MM.1S (cell line): ENCODE measurements around the gene SHMT1.
A peak's percentile ranks its signal among the peaks of the same experiment; 100 is the strongest.
"Not testable (repeated sequence)": the region's sequence is repeated elsewhere in the genome, so short reads cannot be mapped to it uniquely, and the experiment has no call there.

Source experiments
- DNase-seq: peaks from one replicate; pipeline ENCODE4 v3.0.0-alpha.2; 2015
- H2AFZ ChIP-seq: fragments of 300-600 bp; sonication (generic); 2 replicates; pipeline ENCODE4 v1.6.0; 2016; ENCODE audit warnings: antibody characterized with exemption, low read length
- H3F3A ChIP-seq: fragments of 300-600 bp; sonication (generic); 2 replicates; pipeline ENCODE4 v1.6.1; 2016; ENCODE audit warnings: mild to moderate bottlenecking, antibody characterized with exemption, low read length, moderate library complexity, mixed read lengths; ENCODE audit not compliant: insufficient read depth
- H3K27ac ChIP-seq: fragments of 300-600 bp; sonication (generic); 2 replicates; pipeline ENCODE4 v1.5.1; 2016; ENCODE audit warnings: mild to moderate bottlenecking, low read length
- H3K27me3 ChIP-seq: fragments of 300-600 bp; sonication (generic); replicated peaks from 2 replicates; pipeline ENCODE4 v1.6.0; 2016; ENCODE audit warnings: low read length; ENCODE audit not compliant: insufficient read depth
- H3K36me3 ChIP-seq: fragments of 300-600 bp; sonication (generic); replicated peaks from 2 replicates; pipeline ENCODE4 v1.6.1; 2016; ENCODE audit warnings: mild to moderate bottlenecking, low read length, mixed read lengths; ENCODE audit not compliant: insufficient read depth
- H3K4me1 ChIP-seq: fragments of 300-600 bp; sonication (generic); 2 replicates; pipeline ENCODE4 v1.6.1; 2016; ENCODE audit warnings: low read length, mixed read lengths
- H3K4me2 ChIP-seq: fragments of 300-600 bp; sonication (generic); 2 replicates; pipeline ENCODE4 v1.6.0; 2016; ENCODE audit warnings: low read depth, low read length
- H3K4me3 ChIP-seq: fragments of 300-600 bp; sonication (generic); 2 replicates; pipeline ENCODE4 v1.5.1; 2016; ENCODE audit warnings: low read length, mixed read lengths
- H3K79me2 ChIP-seq: fragments of 300-600 bp; sonication (generic); 2 replicates; pipeline ENCODE4 v1.6.1; 2016; ENCODE audit warnings: mixed run types, low read length, mixed read lengths
- H3K9ac ChIP-seq: fragments of 300-600 bp; sonication (generic); 2 replicates; pipeline ENCODE4 v1.6.1; 2016; ENCODE audit warnings: low read length, mixed read lengths
- H3K9me2 ChIP-seq: fragments of 300-600 bp; sonication (generic); replicated peaks from 2 replicates; pipeline ENCODE4 v1.6.1; 2016; ENCODE audit warnings: mild to moderate bottlenecking, low read length, mixed read lengths; ENCODE audit not compliant: insufficient read depth
- H3K9me3 ChIP-seq: fragments of 300-600 bp; sonication (generic); replicated peaks from 2 replicates; pipeline ENCODE4 v1.6.1; 2016; ENCODE audit warnings: mild to moderate bottlenecking, low read length, mixed read lengths; ENCODE audit not compliant: insufficient read depth
- H4K20me1 ChIP-seq: fragments of 300-600 bp; sonication (generic); 2 replicates; pipeline ENCODE4 v1.6.1; 2016; ENCODE audit warnings: mild to moderate bottlenecking, low read length, moderate library complexity, mixed read lengths; ENCODE audit not compliant: insufficient read depth
- EZH2 ChIP-seq: fragments of 300-600 bp; sonication (generic); optimal IDR thresholded peaks from 2 replicates; pipeline ENCODE3; 2017; ENCODE audit warnings: low read depth, mild to moderate bottlenecking, antibody characterized with exemption, low read length, mixed read lengths
- EZH2phosphoT487 ChIP-seq: fragments of 300-600 bp; sonication (generic); IDR thresholded peaks from 2 replicates; pipeline ENCODE4 v1.6.1; 2018; ENCODE audit warnings: antibody characterized with exemption, low read length
- TF ChIP-seq, protein P1 (sequence below): fragments of 300-600 bp; sonication (generic); IDR thresholded peaks from 2 replicates; pipeline ENCODE4 v1.5.1; 2016; ENCODE audit warnings: antibody characterized with exemption, low read length, mixed read lengths

The SHMT1 gene

DNA sequence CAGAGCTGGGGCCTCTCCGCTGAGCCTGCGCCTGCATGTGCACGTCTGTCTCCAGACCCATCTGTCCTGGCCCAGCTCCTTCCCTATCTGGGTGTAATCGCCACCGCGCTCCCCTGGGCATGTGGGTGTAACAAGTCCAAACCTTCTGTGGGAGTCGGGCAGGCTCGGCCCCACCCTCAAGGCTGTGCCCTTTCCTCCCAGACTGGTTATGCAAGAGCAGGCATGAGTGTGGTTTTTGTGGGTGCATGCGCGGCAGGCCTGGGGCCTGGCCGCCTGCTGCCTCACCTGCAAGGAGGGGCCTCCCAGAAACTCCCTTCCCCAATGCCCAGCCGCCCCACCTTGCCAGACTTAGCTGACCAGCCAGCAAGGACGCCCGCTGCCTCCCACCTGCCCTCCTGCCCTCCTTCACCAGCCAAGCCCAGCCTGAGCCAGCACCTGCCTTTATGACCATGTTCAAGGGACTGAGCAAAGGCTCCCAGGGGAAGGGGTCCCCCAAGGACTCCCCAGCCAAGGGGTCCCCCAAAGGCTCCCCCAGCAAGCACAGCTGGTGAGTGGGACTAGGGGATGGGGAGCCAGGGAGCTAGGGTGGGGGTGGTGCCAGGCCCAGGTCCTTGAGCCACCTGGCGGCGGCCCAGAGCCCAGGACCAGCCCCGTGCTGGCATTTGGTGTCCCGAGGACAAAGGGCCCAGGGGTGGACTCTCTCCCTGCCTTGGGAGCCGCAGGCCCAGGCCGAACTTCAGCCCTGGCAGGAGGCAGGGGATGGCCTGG is 14.3 kb upstream of the SHMT1 start, which contains the start of gene EVPLL:
Gene EVPLL, plus strand, starts transcription at position 342 of the 768 bp plus-strand sequence. CDS start 3,160 bp downstream, outside the sequence.
- Histone ChIP-seq H2AFZ (no peak within 1 kb of the TSS), H3K4me3 (no peak within 1 kb of the TSS)
- no peak for TF ChIP-seq EZH2phosphoT487
- TF ChIP-seq EZH2 = no peak
- TF ChIP-seq, protein P1, sequence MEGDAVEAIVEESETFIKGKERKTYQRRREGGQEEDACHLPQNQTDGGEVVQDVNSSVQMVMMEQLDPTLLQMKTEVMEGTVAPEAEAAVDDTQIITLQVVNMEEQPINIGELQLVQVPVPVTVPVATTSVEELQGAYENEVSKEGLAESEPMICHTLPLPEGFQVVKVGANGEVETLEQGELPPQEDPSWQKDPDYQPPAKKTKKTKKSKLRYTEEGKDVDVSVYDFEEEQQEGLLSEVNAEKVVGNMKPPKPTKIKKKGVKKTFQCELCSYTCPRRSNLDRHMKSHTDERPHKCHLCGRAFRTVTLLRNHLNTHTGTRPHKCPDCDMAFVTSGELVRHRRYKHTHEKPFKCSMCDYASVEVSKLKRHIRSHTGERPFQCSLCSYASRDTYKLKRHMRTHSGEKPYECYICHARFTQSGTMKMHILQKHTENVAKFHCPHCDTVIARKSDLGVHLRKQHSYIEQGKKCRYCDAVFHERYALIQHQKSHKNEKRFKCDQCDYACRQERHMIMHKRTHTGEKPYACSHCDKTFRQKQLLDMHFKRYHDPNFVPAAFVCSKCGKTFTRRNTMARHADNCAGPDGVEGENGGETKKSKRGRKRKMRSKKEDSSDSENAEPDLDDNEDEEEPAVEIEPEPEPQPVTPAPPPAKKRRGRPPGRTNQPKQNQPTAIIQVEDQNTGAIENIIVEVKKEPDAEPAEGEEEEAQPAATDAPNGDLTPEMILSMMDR = no peak

GRCh38 chr17:18374216-18374615 is 10.9 kb upstream of the SHMT1 start:
- Histone ChIP-seq H3K9ac (no peak overlapping the region), H2AFZ (no peak overlapping the region), H3K4me3 (no peak overlapping the region), H3K36me3 (no peaks in the 10 kb centered on the region), H3K79me2 (no peaks in the 10 kb centered on the region), H3K27ac (no peak overlapping the region), H3K27me3 (no peaks in the 10 kb centered on the region), H3K9me2 (no peaks in the 10 kb centered on the region), H4K20me1 (no peaks in the 10 kb centered on the region), H3K9me3 (no peaks in the 10 kb centered on the region), H3K4me1 (no peaks in the 10 kb centered on the region), H3K4me2 (no peak overlapping the region), H3F3A (no peaks in the 10 kb centered on the region)
- TF ChIP-seq EZH2 (no peak), EZH2phosphoT487 (no peak)
- TF ChIP-seq, protein P1 = no peak
- no peak for DNase-seq

More for the DNA sequence above, 14.3 kb upstream of the SHMT1 start, which contains the start of gene EVPLL:
- H3K79me2 ChIP-seq = no peaks in the 10 kb centered on the region
- no peak within 1 kb of the TSS for H3K27ac ChIP-seq
- H3F3A ChIP-seq = no peaks in the 10 kb centered on the region
- no peaks in the 10 kb centered on the region for H3K36me3 ChIP-seq
- H3K4me2 ChIP-seq = no peak within 1 kb of the TSS
- no peaks in the 10 kb centered on the region for H3K9me2 ChIP-seq
- H3K27me3 ChIP-seq = peaks cover 7% of the 10 kb centered on the region; the same call in 1 of the 2 replicates
- H3K9me3 ChIP-seq = no peaks in the 10 kb centered on the region
- H3K4me1 ChIP-seq = no peaks in the 10 kb centered on the region
- DNase-seq = peak; percentile 8
- H3K9ac ChIP-seq = no peak within 1 kb of the TSS
- H4K20me1 ChIP-seq = no peaks in the 10 kb centered on the region

GRCh38 chr17:18373181-18373580 is 9.8 kb upstream of the SHMT1 start:
- not testable (repeated sequence) for H3K27me3 ChIP-seq, H3F3A ChIP-seq, DNase-seq, H3K79me2 ChIP-seq, H2AFZ ChIP-seq, H3K9me3 ChIP-seq, H3K9ac ChIP-seq, H3K4me3 ChIP-seq, H4K20me1 ChIP-seq, H3K36me3 ChIP-seq, H3K4me2 ChIP-seq, H3K27ac ChIP-seq, H3K9me2 ChIP-seq, H3K4me1 ChIP-seq

- DNase-seq = no peak
- Histone ChIP-seq H3K9me2 (no peaks in the 10 kb centered on the region), H3K27me3 (no peaks in the 10 kb centered on the region), H3K9me3 (no peaks in the 10 kb centered on the region), H3K4me1 (no peaks in the 10 kb centered on the region), H3F3A (no peaks in the 10 kb centered on the region), H4K20me1 (no peaks in the 10 kb centered on the region), H3K4me2 (no peak overlapping the region), H3K36me3 (no peaks in the 10 kb centered on the region), H3K4me3 (no peak overlapping the region), H3K9ac (no peak overlapping the region), H3K79me2 (no peaks in the 10 kb centered on the region), H2AFZ (no peak overlapping the region), H3K27ac (no peak overlapping the region)
- TF ChIP-seq EZH2 = no peak
- no peak for TF ChIP-seq EZH2phosphoT487
- TF ChIP-seq, protein P1 = no peak
These were observed 8.1 kb upstream of the SHMT1 start for GRCh38 chr17:18371455-18371854.
